22Rv1 (cell line): ENCODE data around the gene THRB.

ENCODE experiments used
- CTCF ChIP-seq: fragments of 450-650 bp; IDR thresholded peaks from 2 replicates; pipeline ENCODE4 v1.5.1; 2017; ENCODE audit warnings: mild to moderate bottlenecking
- ZFX ChIP-seq: fragments of 450-650 bp; IDR thresholded peaks from 2 replicates; pipeline ENCODE4 v1.6.1; 2017; ENCODE audit warnings: antibody characterized with exemption, borderline replicate concordance

DNA sequence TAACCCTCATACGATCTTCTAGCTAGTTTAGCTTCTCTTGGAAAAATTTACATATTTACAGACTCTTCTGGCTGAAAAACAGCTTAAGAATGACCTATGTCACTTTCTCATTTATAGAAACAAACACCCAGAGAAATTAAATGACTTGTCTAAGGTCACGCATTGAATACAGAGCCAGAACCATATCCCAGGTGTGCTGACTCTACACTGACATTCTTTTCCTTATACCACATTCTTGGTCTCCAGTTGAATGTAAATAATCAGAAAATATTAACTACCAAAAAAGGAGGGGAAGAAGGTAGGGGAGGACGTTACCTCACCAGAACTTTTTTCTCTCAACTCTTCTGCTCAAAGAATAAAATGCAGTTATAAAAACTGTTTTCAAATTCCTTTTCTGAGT is 95.0 kb downstream of the THRB start:
- no peak for TF ChIP-seq CTCF
- no peak for TF ChIP-seq ZFX
